GM19455 (cell line): ENCODE results near the gene HLA-B.

Experiments
- ATAC-seq: cut with Tn5 transposase; IDR thresholded peaks from one replicate; pipeline ENCODE4 v1.9.1; 2021; ENCODE audit not compliant: unreplicated experiment

The HLA-B gene

GRCh38 chr6:31353384-31353945 is 3.5 kb downstream of the HLA-B start:
- ATAC-seq = no peak

DNA sequence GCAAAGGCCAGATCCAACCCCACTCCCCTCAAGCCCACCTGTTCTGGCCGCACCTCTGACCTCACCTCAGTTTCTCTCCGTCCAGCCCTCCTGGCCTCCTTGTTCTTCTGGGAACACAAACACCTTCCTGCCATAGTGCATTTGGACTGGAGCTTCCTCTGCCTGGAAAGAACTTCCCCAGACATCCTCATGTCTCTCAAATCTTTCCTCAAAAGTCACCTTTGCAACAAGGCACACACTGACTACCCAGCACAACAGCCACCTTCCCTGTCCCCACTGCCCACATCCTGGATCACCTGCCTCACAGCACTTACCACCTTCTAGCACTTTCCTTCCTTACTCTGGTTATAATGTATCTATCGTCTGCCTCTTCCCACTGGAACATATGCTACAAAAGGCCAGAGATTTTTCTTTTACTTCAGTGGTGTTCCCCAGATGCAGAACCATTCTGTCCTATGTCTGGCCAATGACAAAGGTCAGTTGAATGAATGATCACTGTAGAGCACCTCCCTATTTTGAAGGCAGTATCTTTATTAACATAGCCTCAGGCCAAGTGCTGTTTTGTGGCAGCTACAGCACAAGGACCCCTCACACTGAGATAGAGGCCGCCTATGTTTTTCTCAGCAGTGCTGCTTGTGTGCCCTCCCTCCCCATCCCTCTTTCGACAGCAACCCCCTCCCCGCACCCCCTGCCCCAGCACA is 4.1 kb downstream of the HLA-B start:
- ATAC-seq = no peak

DNA sequence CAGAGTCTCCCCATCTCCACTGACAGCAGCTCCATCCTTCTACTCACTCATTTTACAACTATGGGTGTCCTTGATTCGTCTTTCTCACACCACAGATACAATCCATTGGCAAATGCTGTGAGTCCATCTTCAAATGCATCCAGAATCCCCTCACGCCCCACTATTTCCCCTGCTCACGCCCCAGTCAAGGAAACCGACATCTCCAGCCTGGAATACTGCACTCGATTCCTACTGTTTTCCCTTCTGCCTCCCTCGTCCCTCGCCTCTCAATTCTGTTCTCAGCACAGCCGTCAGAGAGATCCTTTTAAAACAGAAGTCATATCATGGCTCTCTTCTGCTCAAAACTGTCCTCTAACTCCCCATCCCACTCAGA is 4.7 kb downstream of the HLA-B start:
- ATAC-seq = no peak

DNA sequence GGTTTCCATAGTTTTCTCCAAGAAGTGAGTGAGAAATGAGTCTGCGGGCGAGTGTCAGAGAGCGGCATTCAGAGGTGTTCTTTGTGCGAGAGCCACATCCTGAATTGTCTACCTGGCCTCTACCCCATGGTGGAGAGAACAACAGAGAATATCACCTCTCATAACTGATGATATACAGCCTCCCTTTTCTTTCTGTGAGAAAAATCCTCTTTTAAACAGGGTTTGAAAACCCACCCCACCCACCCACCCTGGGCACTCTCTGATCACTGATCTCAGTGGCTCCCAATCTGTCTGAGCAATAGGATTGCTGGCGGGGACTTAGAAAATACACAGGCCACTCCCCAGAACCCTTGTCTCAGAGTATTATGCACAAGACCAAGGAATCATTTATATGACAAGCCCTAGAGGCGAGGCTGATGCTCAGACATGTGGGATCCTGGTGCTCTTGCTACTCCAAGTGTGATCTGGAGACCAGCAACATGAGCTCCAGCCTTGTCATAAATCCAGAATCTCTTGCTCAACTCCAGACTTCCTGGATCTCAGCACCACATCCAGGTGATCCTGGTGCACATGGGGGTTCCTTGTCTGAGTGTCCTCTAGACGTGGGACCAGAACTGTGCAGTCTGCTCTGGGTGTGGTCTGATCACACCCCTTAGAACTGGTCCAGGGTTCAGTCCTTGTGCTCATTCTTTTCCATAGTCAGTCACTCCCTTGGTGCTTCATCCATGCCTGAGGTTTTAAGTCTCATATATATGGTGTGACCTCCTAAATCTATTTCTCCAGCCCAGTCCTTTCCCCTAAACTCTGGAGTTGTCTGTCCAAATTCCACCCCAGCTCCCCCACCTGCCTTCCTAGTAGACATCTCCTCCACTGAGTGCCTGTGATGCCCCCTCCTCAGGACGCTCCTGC is 5.3 kb downstream of the HLA-B start:
- no peak for ATAC-seq

GRCh38 chr6:31351033-31351380 is 6.0 kb downstream of the HLA-B start:
- no peak for ATAC-seq

GRCh38 chr6:31350196-31351032 is 6.6 kb downstream of the HLA-B start:
- no peak for ATAC-seq

- no peak for ATAC-seq
Observed at GRCh38 chr6:31349301-31349700, 7.7 kb downstream of the HLA-B start.

DNA sequence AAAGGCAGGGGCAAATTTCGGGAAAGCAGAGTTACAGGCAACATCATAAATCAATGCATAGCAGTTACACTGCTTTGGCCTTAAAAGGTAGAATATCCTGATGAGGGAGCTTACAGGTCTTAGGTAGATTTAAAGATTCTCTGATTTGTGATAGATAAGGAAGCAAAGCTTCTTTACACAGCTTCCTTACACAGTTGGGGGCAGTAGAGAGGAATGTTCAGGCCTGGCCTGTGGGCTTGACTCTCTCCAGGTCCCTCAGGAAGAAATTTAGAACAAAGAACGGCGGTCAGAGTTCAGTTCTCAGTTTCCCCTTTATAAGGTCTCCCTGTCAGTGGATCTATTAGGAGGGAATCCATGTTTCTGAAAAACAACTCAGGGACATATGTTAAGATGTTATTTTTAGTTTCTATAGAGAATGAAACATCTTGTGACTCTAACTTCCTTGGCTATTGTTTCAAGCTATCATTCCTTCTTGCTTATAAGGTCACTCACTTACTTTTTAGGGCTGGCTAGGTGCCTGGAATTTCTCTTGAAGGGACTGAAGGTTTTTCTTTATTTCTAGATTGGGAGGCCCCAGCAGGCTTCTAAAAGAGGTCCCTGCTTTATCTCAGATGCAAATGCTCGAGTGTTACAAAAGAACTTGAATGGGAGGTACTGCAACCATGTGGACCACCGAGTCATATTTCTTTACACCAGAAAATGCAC is 11.8 kb downstream of the HLA-B start:
- ATAC-seq = no peak

DNA sequence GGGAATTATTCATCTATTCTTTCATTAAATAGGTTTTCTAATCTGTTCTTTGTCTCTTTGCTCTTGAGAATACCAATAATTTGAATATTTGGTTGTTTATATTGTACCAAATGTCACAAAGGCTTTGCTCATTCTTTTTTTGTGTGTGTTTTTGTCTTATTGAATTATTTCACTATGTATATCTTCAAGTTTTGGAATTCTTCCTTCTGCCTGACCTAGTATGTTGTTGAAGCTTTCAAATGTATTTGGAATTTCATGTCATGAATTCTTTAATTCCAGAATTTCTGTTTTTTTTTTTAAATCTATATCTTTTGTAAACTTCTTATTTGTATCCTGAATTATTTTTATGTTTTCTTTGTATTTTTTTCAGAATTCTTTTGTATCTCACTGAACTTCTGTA is 16.8 kb downstream of the HLA-B start:
- no peak for ATAC-seq

DNA sequence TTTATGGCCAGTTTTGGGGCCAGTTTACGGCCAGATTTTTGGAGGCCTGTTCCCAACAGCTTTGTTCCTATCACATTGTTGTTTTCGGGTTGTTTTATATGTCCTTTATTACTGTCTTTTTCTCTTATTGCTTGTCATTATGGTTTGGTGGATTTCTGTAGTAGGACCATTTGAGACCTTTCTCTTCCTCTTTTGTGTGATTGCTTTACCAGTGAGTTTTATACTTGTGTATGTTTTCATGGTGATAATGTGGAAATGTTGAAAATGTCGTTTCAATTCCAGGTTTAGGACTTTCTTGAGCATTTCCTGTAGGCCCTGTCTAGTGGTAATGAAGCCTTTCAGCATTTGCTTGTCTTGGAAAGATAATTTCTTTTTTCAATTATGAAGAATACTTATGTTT is 17.8 kb downstream of the HLA-B start:
- no peak for ATAC-seq

- ATAC-seq = no peak
Observed at GRCh38 chr6:31336896-31337496, 20.0 kb downstream of the HLA-B start.

DNA sequence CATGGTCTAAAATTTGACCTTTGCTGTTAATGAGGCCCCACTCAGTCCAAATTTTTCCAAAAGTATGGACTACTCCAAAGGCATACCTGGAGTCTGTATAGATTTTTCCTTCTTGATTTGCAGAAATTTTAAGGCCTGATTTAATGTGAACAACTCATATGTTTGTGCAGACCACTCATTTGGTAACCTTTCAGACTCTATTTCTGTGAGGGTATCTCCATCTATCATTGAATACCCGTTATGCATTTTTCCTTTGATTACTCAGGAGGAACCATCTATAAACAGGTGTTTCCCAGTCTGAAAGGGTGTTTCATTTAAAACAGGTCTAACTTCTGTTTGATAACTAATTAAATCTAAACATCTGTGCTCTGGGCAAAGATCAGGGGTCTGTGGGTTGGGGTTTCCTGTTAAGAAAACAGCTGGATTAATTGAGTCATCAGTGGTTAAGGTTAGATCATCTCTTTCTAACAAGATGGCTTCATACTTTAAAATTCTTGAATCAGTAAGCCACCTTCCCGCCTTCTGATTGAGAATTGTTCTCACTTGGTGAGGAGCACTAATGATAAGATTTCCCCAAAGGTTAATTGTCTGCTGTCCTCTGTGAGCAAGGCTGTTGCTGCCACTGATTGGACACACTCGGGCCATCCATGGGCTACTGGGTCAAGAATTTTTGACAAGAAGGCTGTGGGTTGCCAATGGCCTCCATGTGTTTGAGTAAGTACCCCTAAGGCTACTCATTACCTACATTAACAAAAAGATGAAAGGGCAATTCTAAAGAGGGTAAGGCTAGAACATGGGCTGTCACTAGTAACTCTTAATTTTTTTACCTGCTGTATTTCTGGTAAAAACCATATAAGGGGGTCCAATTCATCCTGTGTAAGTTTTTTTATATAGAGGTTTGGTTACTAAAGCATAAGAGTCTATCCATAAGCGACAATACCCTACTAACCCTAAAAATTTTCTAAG is 24.1 kb downstream of the HLA-B start:
- ATAC-seq = no peak

GRCh38 chr6:31328355-31328960 is 28.5 kb downstream of the HLA-B start:
- ATAC-seq = no peak

GRCh38 chr6:31321820-31322219 is 35.2 kb downstream of the HLA-B start:
- no peak for ATAC-seq

- no peak for ATAC-seq
Observed at GRCh38 chr6:31321005-31321707, 35.8 kb downstream of the HLA-B start.

DNA sequence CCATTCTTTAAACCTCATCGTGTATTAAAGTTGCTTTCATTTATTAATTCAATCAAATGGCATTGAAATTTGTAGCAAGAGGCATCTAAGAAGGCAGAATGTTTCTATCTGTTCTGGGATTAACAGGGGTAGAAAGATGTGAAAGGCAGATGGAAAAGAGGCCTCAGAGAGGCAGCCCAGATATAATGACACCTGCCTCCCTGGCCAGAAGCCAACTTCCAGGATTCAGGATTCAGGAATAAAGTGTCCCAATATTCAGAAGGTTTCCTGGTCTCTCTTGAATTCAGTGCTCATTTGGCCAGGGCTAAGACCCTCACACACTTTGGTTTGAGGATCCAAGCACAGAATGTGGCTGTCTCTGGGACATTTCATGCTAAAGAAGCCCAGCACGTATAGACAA is 39.9 kb downstream of the HLA-B start:
- no peak for ATAC-seq

- ATAC-seq = no peak
Observed at GRCh38 chr6:31309641-31310040, 47.3 kb downstream of the HLA-B start.

GRCh38 chr6:31308845-31309175 is 48.2 kb downstream of the HLA-B start:
- ATAC-seq = no peak
